Endothelial cell (in vitro differentiated cells): ENCODE results near the gene SUSD6. TPM values are rescaled to one million over a fixed set of nuclear protein-coding genes. Genes with fewer than 3 reads are reported as not detected.

ENCODE experiments used
- DNase-seq: peaks from one replicate; pipeline ENCODE4 v3.0.0; 2021; ENCODE audit warnings: low spot score
- H3K27ac Mint-ChIP-seq: one replicate; pipeline ENCODE4 v1.8.0; 2021; ENCODE audit warnings: mixed read lengths, inconsistent platforms; ENCODE audit not compliant: unreplicated experiment
- H3K27me3 Mint-ChIP-seq: one replicate; pipeline ENCODE4 v1.8.0; 2021; ENCODE audit warnings: mild to moderate bottlenecking, moderate library complexity, mixed read lengths, inconsistent platforms; ENCODE audit not compliant: unreplicated experiment
- H3K36me3 Mint-ChIP-seq: one replicate; pipeline ENCODE4 v1.8.0; 2021; ENCODE audit warnings: mild to moderate bottlenecking, low read depth, mixed read lengths, inconsistent platforms; ENCODE audit not compliant: unreplicated experiment
- H3K4me1 Mint-ChIP-seq: one replicate; pipeline ENCODE4 v1.8.0; 2021; ENCODE audit warnings: mild to moderate bottlenecking, mixed read lengths, inconsistent platforms; ENCODE audit not compliant: unreplicated experiment
- H3K4me3 Mint-ChIP-seq: one replicate; pipeline ENCODE4 v1.8.0; 2021; ENCODE audit warnings: mild to moderate bottlenecking, mixed read lengths, inconsistent platforms; ENCODE audit not compliant: unreplicated experiment
- H3K9me3 Mint-ChIP-seq: one replicate; pipeline ENCODE4 v1.8.0; 2021; ENCODE audit warnings: mixed read lengths, inconsistent platforms; ENCODE audit not compliant: unreplicated experiment
- total RNA-seq: library from RNA; stranded (reverse); fragmentation: NEBNext Ultra II Directional; extraction: Animal tissue kit (Norgen Biotek cat#: 25700); gene quantifications from one replicate; pipeline ENCODE4 v1.2.1, GENCODE V29; 2021; ENCODE audit not compliant: unreplicated experiment
- TF ChIP-seq, protein P1 (sequence below): fragments of 200-600 bp; sonication (generic); IDR thresholded peaks from one replicate; pipeline ENCODE4 v1.5.0; 2021; ENCODE audit warnings: antibody characterized with exemption; ENCODE audit not compliant: unreplicated experiment

The SUSD6 gene
- total RNA-seq, 1 donor from 2014 or later, result 71.5 TPM

- Mint-ChIP-seq H3K9me3 (no peaks in the 10 kb centered on the region), H3K27me3 (peaks cover 3% of the 10 kb centered on the region), H3K36me3 (peaks cover 6% of the 10 kb centered on the region), H3K4me1 (peaks cover 33% of the 10 kb centered on the region), H3K4me3 (no peak overlapping the region), H3K27ac (no peak overlapping the region)
- DNase-seq, result no peak
- TF ChIP-seq, protein P1, sequence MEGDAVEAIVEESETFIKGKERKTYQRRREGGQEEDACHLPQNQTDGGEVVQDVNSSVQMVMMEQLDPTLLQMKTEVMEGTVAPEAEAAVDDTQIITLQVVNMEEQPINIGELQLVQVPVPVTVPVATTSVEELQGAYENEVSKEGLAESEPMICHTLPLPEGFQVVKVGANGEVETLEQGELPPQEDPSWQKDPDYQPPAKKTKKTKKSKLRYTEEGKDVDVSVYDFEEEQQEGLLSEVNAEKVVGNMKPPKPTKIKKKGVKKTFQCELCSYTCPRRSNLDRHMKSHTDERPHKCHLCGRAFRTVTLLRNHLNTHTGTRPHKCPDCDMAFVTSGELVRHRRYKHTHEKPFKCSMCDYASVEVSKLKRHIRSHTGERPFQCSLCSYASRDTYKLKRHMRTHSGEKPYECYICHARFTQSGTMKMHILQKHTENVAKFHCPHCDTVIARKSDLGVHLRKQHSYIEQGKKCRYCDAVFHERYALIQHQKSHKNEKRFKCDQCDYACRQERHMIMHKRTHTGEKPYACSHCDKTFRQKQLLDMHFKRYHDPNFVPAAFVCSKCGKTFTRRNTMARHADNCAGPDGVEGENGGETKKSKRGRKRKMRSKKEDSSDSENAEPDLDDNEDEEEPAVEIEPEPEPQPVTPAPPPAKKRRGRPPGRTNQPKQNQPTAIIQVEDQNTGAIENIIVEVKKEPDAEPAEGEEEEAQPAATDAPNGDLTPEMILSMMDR, result no peak
Measured at GRCh38 chr14:69683971-69684370, 72.6 kb downstream of the SUSD6 start.

DNA sequence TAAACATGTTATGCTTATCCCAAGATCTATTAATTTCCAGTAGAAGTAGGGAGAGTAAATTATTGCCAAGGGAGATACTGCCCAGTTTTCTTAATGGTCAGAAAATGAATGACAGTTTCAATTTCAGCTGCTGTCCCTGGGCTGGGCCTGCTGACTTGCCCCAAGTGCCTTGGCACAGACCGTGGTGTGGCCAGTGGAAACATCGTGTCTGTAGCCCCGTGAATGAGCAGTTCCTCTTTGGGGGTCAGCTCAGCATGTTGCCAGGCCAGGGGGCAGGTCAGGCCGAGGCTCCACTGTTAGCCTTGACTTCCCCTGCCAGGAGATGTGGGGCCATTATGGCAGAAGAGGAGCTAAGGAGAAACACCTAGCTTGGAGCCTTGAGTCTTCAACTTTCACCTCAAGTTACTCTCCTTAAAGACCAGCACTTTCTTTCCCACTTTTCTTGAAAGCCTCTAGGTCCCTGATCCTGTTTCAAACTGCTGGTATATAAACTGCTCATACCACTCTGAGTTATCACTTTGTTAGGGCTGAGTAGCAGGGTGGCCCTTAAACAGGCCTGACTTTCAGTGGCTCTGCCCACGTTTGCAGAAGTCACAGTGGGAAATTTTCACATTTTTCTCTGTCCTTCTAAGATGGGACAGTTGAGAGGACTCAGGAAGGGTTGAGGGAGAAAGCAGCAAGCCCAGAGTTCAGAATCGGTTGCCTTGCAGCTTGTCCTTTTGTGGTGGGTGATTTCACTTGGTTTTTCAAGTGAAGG lies 73.2 kb downstream of the SUSD6 start:
- H3K9me3 Mint-ChIP-seq, result no peaks in the 10 kb centered on the region
- H3K36me3 Mint-ChIP-seq, result peaks cover 6% of the 10 kb centered on the region
- H3K4me1 Mint-ChIP-seq, result peaks cover 33% of the 10 kb centered on the region
- DNase-seq, result no peak
- H3K27ac Mint-ChIP-seq, result no peak overlapping the region
- no peak overlapping the region for H3K4me3 Mint-ChIP-seq
- H3K27me3 Mint-ChIP-seq, result peaks cover 3% of the 10 kb centered on the region
- TF ChIP-seq, protein P1, result no peak

- TF ChIP-seq, protein P1, result no peak
- no peak overlapping the region for H3K27ac Mint-ChIP-seq
- peaks cover 32% of the 10 kb centered on the region for H3K4me1 Mint-ChIP-seq
- no peak for DNase-seq
- H3K27me3 Mint-ChIP-seq, result peaks cover 3% of the 10 kb centered on the region
- H3K36me3 Mint-ChIP-seq, result peaks cover 9% of the 10 kb centered on the region
- H3K9me3 Mint-ChIP-seq, result no peaks in the 10 kb centered on the region
- no peak overlapping the region for H3K4me3 Mint-ChIP-seq
Measured at GRCh38 chr14:69685218-69685616, 73.8 kb downstream of the SUSD6 start.

GRCh38 chr14:69685716-69686115 lies 74.3 kb downstream of the SUSD6 start:
- Mint-ChIP-seq H3K4me1 (peaks cover 27% of the 10 kb centered on the region), H3K4me3 (no peak overlapping the region), H3K9me3 (no peaks in the 10 kb centered on the region), H3K36me3 (peaks cover 12% of the 10 kb centered on the region), H3K27me3 (peaks cover 2% of the 10 kb centered on the region), H3K27ac (no peak overlapping the region)
- TF ChIP-seq, protein P1, result no peak
- no peak for DNase-seq

DNA sequence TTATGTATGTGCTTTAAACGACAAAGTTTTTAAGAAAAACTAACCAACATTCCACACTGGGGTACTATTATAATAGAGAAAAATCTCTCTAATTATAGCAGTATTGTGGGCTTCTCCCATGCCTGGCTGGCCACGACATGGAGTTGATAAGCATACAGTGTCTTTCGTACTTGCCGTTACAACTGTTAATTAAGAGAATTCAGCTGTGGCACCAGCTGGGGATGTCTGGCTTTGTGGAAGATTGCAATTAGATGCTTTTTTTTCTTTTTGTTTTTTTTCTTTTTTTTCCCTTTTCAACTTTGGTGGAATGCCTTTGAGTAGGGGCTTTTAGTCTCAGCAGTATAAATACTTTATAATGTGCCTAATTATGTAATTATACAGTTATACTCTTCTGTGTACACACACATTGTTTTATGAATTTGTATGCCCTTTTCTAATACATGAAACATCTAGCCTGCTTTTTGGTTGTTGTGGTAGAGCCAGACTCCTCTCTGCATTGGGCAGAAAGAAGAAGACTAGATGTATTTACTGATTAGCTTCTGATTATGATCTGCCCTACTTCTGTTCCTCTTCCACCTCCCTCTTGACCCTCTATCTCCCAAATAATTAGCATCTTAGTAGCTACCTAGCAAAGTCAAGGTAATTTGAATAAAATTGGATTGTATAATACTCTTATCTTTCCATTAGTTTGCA lies 76.4 kb downstream of the SUSD6 start:
- Mint-ChIP-seq H3K4me3 (no peak overlapping the region), H3K27me3 (peaks cover 2% of the 10 kb centered on the region), H3K9me3 (no peaks in the 10 kb centered on the region), H3K27ac (no peak overlapping the region), H3K4me1 (peaks cover 39% of the 10 kb centered on the region), H3K36me3 (peaks cover 11% of the 10 kb centered on the region)
- DNase-seq, result no peak
- TF ChIP-seq, protein P1, result no peak
